Esophagus mucosa (tissue), 1 donor: Measurements from ENCODE around the gene AGTRAP. TPM values are rescaled to one million over a fixed set of nuclear protein-coding genes. Genes with fewer than 3 reads are reported as not detected.

ENCODE experiments used
- ATAC-seq: fragments of 200-7000 bp; cut with Tn5 transposase; one replicate; pipeline ENCODE4 v1.9.1; 2020
- total RNA-seq: library from RNA; stranded (reverse); gene quantifications from one replicate; pipeline ENCODE4 v1.2.4, GENCODE V29; 2023
- donor health status: DM: yes; HTN: yes; CAD: no.

AGTRAP gene
- total RNA-seq, 1 donor from 2014 or later: 50.4 TPM

GRCh38 chr1:11784993-11785769 lies 49.2 kb downstream of the AGTRAP start:
- peak; percentile 40 for ATAC-seq

GRCh38 chr1:11786168-11786567 lies 50.2 kb downstream of the AGTRAP start:
- ATAC-seq: no peak

GRCh38 chr1:11787251-11787803 lies 51.4 kb downstream of the AGTRAP start:
- peak; percentile 58 for ATAC-seq

GRCh38 chr1:11787804-11788436 lies 52.0 kb downstream of the AGTRAP start:
- no peak for ATAC-seq

GRCh38 chr1:11788549-11789053 lies 52.7 kb downstream of the AGTRAP start:
- no peak for ATAC-seq

GRCh38 chr1:11789126-11790067 lies 53.5 kb downstream of the AGTRAP start:
- ATAC-seq: no peak

- no peak for ATAC-seq
These were observed 54.4 kb downstream of the AGTRAP start for GRCh38 chr1:11790101-11790879.

GRCh38 chr1:11790880-11791715 lies 55.2 kb downstream of the AGTRAP start:
- peak; percentile 85 for ATAC-seq

- no peak for ATAC-seq
These were observed 56.2 kb downstream of the AGTRAP start for GRCh38 chr1:11792106-11792505.

GRCh38 chr1:11793819-11794218 lies 57.9 kb downstream of the AGTRAP start:
- no peak for ATAC-seq

GRCh38 chr1:11794446-11795237 lies 58.7 kb downstream of the AGTRAP start:
- no peak for ATAC-seq

- no peak for ATAC-seq
These were observed 59.4 kb downstream of the AGTRAP start for GRCh38 chr1:11795238-11795890.

- peak; percentile 24 for ATAC-seq
These were observed 60.3 kb downstream of the AGTRAP start for GRCh38 chr1:11796036-11796828.

- no peak for ATAC-seq
These were observed 61.7 kb downstream of the AGTRAP start for GRCh38 chr1:11797525-11798216.

- no peak for ATAC-seq
These were observed 63.2 kb downstream of the AGTRAP start for GRCh38 chr1:11799099-11799498.

- ATAC-seq: no peak
These were observed 64.0 kb downstream of the AGTRAP start for GRCh38 chr1:11799896-11800295.

GRCh38 chr1:11800391-11800755 lies 64.4 kb downstream of the AGTRAP start:
- ATAC-seq: no peak
